M059J (cell line): Measurements from ENCODE around the gene PDCD7. TPM values are rescaled to one million over a fixed set of nuclear protein-coding genes. Genes with fewer than 3 reads are reported as not detected.
A peak's percentile ranks its signal among the peaks of the same experiment; 100 is the strongest.
"Not testable (repeated sequence)": the region's sequence is repeated elsewhere in the genome, so short reads cannot be mapped to it uniquely, and the experiment has no call there.

Experiments
- DNase-seq: peaks from one replicate; pipeline ENCODE4 v3.0.0-alpha.2; 2012; ENCODE audit warnings: low read depth
- total RNA-seq: library from RNA; depleted of rRNA; stranded (reverse); fragments of >200 nt; shearing (Covaris generic); gene quantifications from 2 replicates; pipeline ENCODE4 v1.2.3, GENCODE V29; 2014; rRNA removed

PDCD7 gene
- total RNA-seq, 1 experiment from 2014 or later = 14.5 TPM

GRCh38 chr15:65074946-65075345 lies 58.7 kb downstream of the PDCD7 start:
- DNase-seq = not testable (repeated sequence)

GRCh38 chr15:65072617-65073016 lies 61.0 kb downstream of the PDCD7 start:
- DNase-seq = no peak

GRCh38 chr15:65072027-65072426 lies 61.6 kb downstream of the PDCD7 start:
- no peak for DNase-seq

GRCh38 chr15:65071381-65071811 lies 62.2 kb downstream of the PDCD7 start:
- DNase-seq = no peak

- no peak for DNase-seq
Measured at GRCh38 chr15:65069779-65070546, 63.6 kb downstream of the PDCD7 start.

- peak; percentile 75 for DNase-seq
Measured at GRCh38 chr15:65069179-65069578, 64.4 kb downstream of the PDCD7 start.

GRCh38 chr15:65068403-65068788 lies 65.2 kb downstream of the PDCD7 start:
- DNase-seq = no peak

GRCh38 chr15:65067645-65068402 lies 65.8 kb downstream of the PDCD7 start, which contains the start of gene RASL12:
TSS of gene RASL12 (minus strand) at chr15:65067991. CDS start at chr15:65067835, 156 bp downstream.
- DNase-seq = no peak

Other genes with a start within 250 kb of the PDCD7 start
- gene ANKDD1A, start 221.9 kb downstream of the PDCD7 start, total RNA-seq = 2.1 and 2.3 TPM in 2 replicates
- 93.2 and 94.8 TPM in 2 replicates for gene SPG21, start 143.9 kb downstream of the PDCD7 start, total RNA-seq
- gene MTFMT, start 104.2 kb downstream of the PDCD7 start, total RNA-seq = 19.9 and 21.2 TPM in 2 replicates
- gene SLC51B, start 88.4 kb downstream of the PDCD7 start, total RNA-seq = not detected in 2 replicates
- not detected in 2 replicates for gene RASL12, start 65.8 kb downstream of the PDCD7 start, total RNA-seq
- not detected in 2 replicates for gene KBTBD13, start 57.1 kb downstream of the PDCD7 start, total RNA-seq
- 0.10 and 0.12 TPM in 2 replicates for gene UBAP1L, start 18.6 kb downstream of the PDCD7 start, total RNA-seq
- gene CLPX, start 51.5 kb upstream of the PDCD7 start, total RNA-seq = 22.7 and 27.7 TPM in 2 replicates
- 0.02 TPM in 1 of 2 replicates, not detected in the other for gene CILP, start 77.7 kb upstream of the PDCD7 start, total RNA-seq
- 7.1 and 14.8 TPM in 2 replicates for gene PARP16, start 153.1 kb upstream of the PDCD7 start, total RNA-seq
- gene RNU5A-1, start 162.2 kb upstream of the PDCD7 start, total RNA-seq = not detected in 2 replicates
- gene RNU5B-1, start 170.9 kb upstream of the PDCD7 start, total RNA-seq = not detected in 2 replicates
- gene IGDCC3, start 244.2 kb upstream of the PDCD7 start, total RNA-seq = not detected in 2 replicates